HCT116 (cell line): ENCODE data around the gene DCAF6.

Experiments used
- EZH2 ChIP-seq: fragments of 200-600 bp; sonication (generic); IDR thresholded peaks from 2 replicates; pipeline ENCODE4 v1.6.1; 2017; ENCODE audit warnings: antibody characterized with exemption, mixed run types
- JUND ChIP-seq: IDR thresholded peaks from 2 replicates; pipeline ENCODE4 v1.6.1; 2012
- POLR2A ChIP-seq: IDR thresholded peaks from 2 replicates; pipeline ENCODE4 v1.7.0; 2011; ENCODE audit warnings: borderline replicate concordance; ENCODE audit not compliant: insufficient read depth, insufficient read length; ENCODE audit errors: extremely low read depth
- POLR2AphosphoS5 ChIP-seq: IDR thresholded peaks from 2 replicates; pipeline ENCODE4 v1.6.1; 2011; ENCODE audit warnings: mild to moderate bottlenecking, low read depth, low read length, moderate library complexity
- TF ChIP-seq, protein P1 (sequence below), 3 experiments: fragments of 200-600 bp in 1 of 3; sonication (generic) in 1 of 3; IDR thresholded peaks in 2 of 3; conservative IDR thresholded peaks in 1 of 3; 2 replicates each; pipeline ENCODE4 v1.5.1; 2012 to 2017; ENCODE audit warnings: low read depth in 2 of 3, low read length in 2 of 3, antibody characterized with exemption in 1 of 3, borderline replicate concordance in 1 of 3, control low read depth in 1 of 3, mild to moderate bottlenecking in 1 of 3, mixed read lengths in 1 of 3, mixed run types in 1 of 3, moderate library complexity in 1 of 3; ENCODE audit not compliant: insufficient read depth in 1 of 3

DNA sequence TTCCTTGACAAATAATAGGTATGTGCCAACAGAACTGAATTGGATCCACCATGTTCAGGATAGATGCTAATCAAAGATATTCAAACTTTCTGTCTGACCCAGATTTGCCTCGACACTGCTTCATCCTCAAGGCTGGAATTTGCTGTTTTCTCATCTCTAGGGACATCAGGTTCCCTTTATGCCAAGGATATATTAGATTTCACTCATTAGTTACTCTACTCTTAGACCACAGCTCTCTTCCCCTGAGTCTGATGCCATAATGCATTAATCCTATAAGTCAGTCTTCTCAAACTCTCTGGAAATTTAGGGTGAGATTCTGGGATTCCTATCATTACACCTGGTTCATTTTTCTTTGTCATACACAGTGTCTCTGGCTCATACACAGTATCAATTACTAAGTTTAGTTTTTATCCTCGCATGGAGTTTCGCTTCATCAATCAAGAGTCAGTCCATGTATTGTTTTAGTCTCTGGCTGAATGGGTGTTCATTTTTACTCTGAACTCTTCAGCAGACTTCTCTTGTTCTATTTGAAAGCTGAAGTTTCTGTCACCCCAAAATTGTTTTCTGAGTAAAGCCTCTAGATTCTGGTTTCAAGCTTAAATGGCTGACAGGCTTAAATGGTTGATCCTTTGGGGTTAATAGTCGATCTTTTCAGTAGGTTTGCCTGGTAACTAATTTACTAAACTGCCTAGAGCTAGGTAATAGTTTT lies 9.3 kb upstream of the DCAF6 start:
- TF ChIP-seq, protein P1, sequence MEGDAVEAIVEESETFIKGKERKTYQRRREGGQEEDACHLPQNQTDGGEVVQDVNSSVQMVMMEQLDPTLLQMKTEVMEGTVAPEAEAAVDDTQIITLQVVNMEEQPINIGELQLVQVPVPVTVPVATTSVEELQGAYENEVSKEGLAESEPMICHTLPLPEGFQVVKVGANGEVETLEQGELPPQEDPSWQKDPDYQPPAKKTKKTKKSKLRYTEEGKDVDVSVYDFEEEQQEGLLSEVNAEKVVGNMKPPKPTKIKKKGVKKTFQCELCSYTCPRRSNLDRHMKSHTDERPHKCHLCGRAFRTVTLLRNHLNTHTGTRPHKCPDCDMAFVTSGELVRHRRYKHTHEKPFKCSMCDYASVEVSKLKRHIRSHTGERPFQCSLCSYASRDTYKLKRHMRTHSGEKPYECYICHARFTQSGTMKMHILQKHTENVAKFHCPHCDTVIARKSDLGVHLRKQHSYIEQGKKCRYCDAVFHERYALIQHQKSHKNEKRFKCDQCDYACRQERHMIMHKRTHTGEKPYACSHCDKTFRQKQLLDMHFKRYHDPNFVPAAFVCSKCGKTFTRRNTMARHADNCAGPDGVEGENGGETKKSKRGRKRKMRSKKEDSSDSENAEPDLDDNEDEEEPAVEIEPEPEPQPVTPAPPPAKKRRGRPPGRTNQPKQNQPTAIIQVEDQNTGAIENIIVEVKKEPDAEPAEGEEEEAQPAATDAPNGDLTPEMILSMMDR (IDR thresholded peaks at IDR 0.05 in 2 of 3, conservative IDR thresholded peaks at IDR 0.05 in 1 of 3; ENCODE audit: borderline replicate concordance in 1 of 3, insufficient read depth in 1 of 3, low read depth in 2 of 3, low read length in 2 of 3), result no peak
- TF ChIP-seq POLR2AphosphoS5 (no peak), EZH2 (no peak), JUND (no peak), POLR2A (no peak)
